Esophagus muscularis mucosa (tissue), 4 donors: ENCODE results near the gene PPP1CB. TPM values are rescaled to one million over a fixed set of nuclear protein-coding genes. Genes with fewer than 3 reads are reported as not detected.

Source experiments
- DNase-seq: peaks from one replicate; pipeline ENCODE4 v3.0.0-alpha.2; 2017; ENCODE audit errors: extremely low spot score
- H3K27ac ChIP-seq, 4 donors: fragments of 200-600 bp; sonication (generic); replicated peaks in 1 of 4; 1 replicate in 3 of 4; 2 replicates in 1 of 4; pipeline ENCODE4 v1.5.1; 2016 to 2019; ENCODE audit warnings: mild to moderate bottlenecking in 1 of 4
- H3K27me3 ChIP-seq, 4 donors: fragments of 200-600 bp; sonication (generic); one replicate each; pipeline versions ENCODE4 v1.5.1 to v1.6.0; 2016 to 2019
- H3K36me3 ChIP-seq, 4 donors: fragments of 200-600 bp; sonication (generic); one replicate each; pipeline ENCODE4 v1.5.1; 2016 to 2019
- H3K4me1 ChIP-seq, 4 donors: fragments of 200-600 bp; sonication (generic); one replicate each; pipeline ENCODE4 v1.5.1; 2016 to 2019
- H3K4me3 ChIP-seq, 4 donors: fragments of 200-600 bp; sonication (generic); 1 replicate in 2 of 4; 2 replicates in 2 of 4; pipeline ENCODE4 v1.5.1; 2016 to 2019; ENCODE audit warnings: mild to moderate bottlenecking in 4 of 4, moderate library complexity in 1 of 4
- H3K9me3 ChIP-seq, 4 donors: fragments of 200-600 bp; sonication (generic); 1 replicate in 3 of 4; 2 replicates in 1 of 4; pipeline ENCODE4 v1.5.1; 2016 to 2019
- EP300 ChIP-seq: sonication (generic); formaldehyde crosslinking; IDR thresholded peaks from one replicate; pipeline ENCODE4 v1.6.1; 2017; ENCODE audit warnings: antibody characterized with exemption
- POLR2A ChIP-seq: fragments of 450-650 bp; IDR thresholded peaks from one replicate; pipeline ENCODE4 v1.6.1; 2017; ENCODE audit warnings: antibody characterized with exemption, moderate library complexity, mild to moderate bottlenecking, low read depth
- POLR2AphosphoS5 ChIP-seq, 2 donors: sonication (generic); formaldehyde crosslinking; IDR thresholded peaks; one replicate each; pipeline ENCODE4 v1.6.1; 2017; ENCODE audit warnings: antibody characterized with exemption in 2 of 2
- WGBS: methylation state at CpG from one replicate; pipeline ENCODE4 v1.1.5; 2018; 5-methylcytosine and 5-hydroxymethylcytosine counted together
- intact Hi-C: fragments of 100-400 bp; cut with DNase I; formaldehyde crosslinking; loops from one replicate; pipeline ENCODE4 v1.15.1; 2023
- total RNA-seq, 4 donors: library from RNA; depleted of rRNA; stranded (reverse); fragments of >200 nt; gene quantifications; one replicate each; pipeline versions ENCODE4 v1.1.0 to v1.2.1, GENCODE V29; 2016
- TF ChIP-seq, protein P1 (sequence below), 3 experiments: fragments of 200-600 bp in 2 of 3; fragments of 450-650 bp in 1 of 3; sonication (generic) in 2 of 3; IDR thresholded peaks; one replicate each; pipeline ENCODE4 v1.5.1; 2017 to 2019; ENCODE audit warnings: antibody characterized with exemption in 3 of 3, mild to moderate bottlenecking in 2 of 3, moderate library complexity in 1 of 3

Gene PPP1CB
- total RNA-seq, 4 donors from 2014 or later: 658 to 1,191 (median 759) TPM

DNA sequence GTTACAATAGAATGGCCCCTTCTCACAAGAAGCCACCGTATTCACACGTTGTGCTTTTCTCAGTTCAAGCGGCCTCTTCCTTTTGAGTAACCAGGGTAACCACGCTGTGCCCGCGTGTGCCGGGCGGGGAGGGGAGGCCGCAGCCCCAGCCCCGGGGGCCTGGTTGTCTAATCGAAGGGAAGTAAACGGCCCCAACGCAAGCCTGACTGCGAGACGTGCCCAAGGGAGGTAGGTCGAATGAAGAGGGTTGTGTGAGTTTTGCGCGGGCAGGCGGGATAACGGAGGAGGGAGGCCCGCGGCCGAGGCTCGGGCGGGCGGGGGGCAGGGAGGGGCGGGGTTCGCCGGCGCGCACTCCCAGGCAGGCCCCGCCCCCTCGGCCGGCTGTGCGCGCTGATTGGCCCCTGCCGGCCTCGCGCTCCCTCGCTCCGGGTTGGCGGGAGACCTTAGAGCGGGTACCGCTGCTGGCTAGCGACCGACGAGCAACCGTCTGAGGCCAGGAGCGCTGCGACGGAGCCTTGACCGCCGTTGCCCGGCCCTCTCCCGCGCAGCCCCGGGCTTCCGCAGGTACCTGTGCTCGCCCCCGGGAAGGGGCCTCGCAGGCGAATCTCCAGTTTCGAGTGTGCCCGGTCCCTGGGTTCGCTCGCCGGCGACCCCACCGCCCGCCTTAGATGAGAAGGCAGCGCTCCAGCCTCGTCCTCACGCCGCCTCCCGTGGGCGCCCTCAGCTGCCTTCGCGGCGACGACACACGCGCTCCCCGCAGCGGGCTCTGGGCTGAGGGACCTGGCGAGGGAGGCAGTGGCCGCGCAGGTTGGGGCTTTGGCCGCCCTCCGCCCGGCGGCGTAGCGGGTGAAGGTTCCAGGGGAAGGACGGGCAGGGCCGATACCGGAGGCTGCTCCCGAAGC lies 59.0 kb downstream of the PPP1CB start, which contains the start of gene SPDYA:
Gene SPDYA (plus strand): TSS at position 451 of the 902 bp plus-strand sequence. CDS start 5,181 bp downstream, outside the sequence.
- intact Hi-C loops: loop anchor here (5.0 to 10.0 kb wide), 2 partner anchors 54 to 243 kb away; no protein-coding TSS in a partner anchor
- peak within 1 kb of the TSS; percentile 53 to 70 (median 66) for H3K27ac ChIP-seq

GRCh38 chr2:28818053-28818452 lies 66.4 kb downstream of the PPP1CB start:
- TF ChIP-seq, protein P1, sequence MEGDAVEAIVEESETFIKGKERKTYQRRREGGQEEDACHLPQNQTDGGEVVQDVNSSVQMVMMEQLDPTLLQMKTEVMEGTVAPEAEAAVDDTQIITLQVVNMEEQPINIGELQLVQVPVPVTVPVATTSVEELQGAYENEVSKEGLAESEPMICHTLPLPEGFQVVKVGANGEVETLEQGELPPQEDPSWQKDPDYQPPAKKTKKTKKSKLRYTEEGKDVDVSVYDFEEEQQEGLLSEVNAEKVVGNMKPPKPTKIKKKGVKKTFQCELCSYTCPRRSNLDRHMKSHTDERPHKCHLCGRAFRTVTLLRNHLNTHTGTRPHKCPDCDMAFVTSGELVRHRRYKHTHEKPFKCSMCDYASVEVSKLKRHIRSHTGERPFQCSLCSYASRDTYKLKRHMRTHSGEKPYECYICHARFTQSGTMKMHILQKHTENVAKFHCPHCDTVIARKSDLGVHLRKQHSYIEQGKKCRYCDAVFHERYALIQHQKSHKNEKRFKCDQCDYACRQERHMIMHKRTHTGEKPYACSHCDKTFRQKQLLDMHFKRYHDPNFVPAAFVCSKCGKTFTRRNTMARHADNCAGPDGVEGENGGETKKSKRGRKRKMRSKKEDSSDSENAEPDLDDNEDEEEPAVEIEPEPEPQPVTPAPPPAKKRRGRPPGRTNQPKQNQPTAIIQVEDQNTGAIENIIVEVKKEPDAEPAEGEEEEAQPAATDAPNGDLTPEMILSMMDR (IDR thresholded peaks at IDR 0.05): no peak
- TF ChIP-seq POLR2AphosphoS5 (IDR thresholded peaks at IDR 0.05) (no peak), EP300 (no peak), POLR2A (no peak)
- no peaks in the 10 kb centered on the region for H3K36me3 ChIP-seq
- DNase-seq: no peak
- intact Hi-C loops: loop anchor here (10.0 kb wide), 1 partner anchor 47 kb away; no protein-coding TSS in a partner anchor
- no peak overlapping the region for H3K4me3 ChIP-seq
- H3K27ac ChIP-seq: no peak overlapping the region
- H3K4me1 ChIP-seq: peaks cover 0 to 6% (median 2%) of the 10 kb centered on the region in 4 donors
- 91% methylated on average over 3 of the region's 3 CpGs for WGBS
- no peaks in the 10 kb centered on the region for H3K27me3 ChIP-seq
- no peaks in the 10 kb centered on the region for H3K9me3 ChIP-seq

More for the DNA sequence above, 59.0 kb downstream of the PPP1CB start, which contains the start of gene SPDYA:
- H3K4me1 ChIP-seq: peaks cover 19 to 25% (median 22%) of the 10 kb centered on the region in 4 donors
- 7% methylated on average over 8 of the region's 97 CpGs for WGBS
- peak; percentile 93 for DNase-seq
- H3K27me3 ChIP-seq: no peaks in the 10 kb centered on the region
- TF ChIP-seq POLR2AphosphoS5 (IDR thresholded peaks at IDR 0.05) (peak; percentile 34 to 68), POLR2A (no peak)
- TF ChIP-seq, protein P1 (IDR thresholded peaks at IDR 0.05): peak in 2 of 3 experiments; percentile 4 to 9
- H3K36me3 ChIP-seq: peaks cover 5 to 20% (median 14%) of the 10 kb centered on the region in 4 donors
- no peaks in the 10 kb centered on the region for H3K9me3 ChIP-seq
- H3K4me3 ChIP-seq: peak within 1 kb of the TSS; percentile 54 to 66 (median 56)

DNA sequence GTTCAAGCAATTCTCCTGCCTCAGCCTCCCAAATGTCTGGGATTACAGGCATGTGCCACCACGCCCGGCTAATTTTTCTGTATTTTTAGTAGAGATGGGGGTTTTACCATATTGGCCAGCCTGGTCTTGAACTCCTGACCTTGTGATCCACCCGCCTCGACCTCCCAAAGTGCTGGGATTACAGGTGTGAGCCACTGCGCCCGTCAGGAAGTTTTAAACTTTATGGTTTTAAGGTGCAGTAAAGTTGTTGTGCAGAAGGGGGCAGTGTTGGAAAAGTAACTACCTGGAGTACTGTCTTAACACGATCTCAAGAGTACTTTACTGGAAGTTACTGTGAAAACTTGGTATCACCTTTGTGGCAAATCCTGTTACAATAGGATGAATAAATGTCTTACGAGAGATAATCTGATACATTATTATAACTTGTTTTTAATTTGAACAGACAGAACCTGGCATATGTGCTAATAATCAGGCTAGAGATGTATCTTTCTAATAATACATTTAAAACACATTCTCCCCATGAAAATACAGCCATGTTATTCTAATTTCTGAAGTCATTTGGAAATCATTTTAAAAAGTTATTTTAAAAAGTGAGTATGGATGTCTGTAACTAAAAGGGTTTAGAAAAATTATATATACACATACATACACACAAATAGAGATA lies 69.8 kb downstream of the PPP1CB start:
- Histone ChIP-seq H3K9me3 (no peaks in the 10 kb centered on the region), H3K4me1 (peaks cover 0 to 6% (median 2%) of the 10 kb centered on the region in 4 donors), H3K4me3 (no peak overlapping the region), H3K27me3 (no peaks in the 10 kb centered on the region), H3K36me3 (no peaks in the 10 kb centered on the region), H3K27ac (no peak overlapping the region)
- WGBS: 11% methylated on average over 8 of the region's 8 CpGs
- DNase-seq: no peak
- intact Hi-C loops: loop anchor here (2.0 kb wide), 1 partner anchor 73 kb away; the partner anchor contains the start of gene WDR43
- TF ChIP-seq EP300: no peak
- TF ChIP-seq, protein P1 (IDR thresholded peaks at IDR 0.05): peak; percentile 63 to 73 (median 67)

DNA sequence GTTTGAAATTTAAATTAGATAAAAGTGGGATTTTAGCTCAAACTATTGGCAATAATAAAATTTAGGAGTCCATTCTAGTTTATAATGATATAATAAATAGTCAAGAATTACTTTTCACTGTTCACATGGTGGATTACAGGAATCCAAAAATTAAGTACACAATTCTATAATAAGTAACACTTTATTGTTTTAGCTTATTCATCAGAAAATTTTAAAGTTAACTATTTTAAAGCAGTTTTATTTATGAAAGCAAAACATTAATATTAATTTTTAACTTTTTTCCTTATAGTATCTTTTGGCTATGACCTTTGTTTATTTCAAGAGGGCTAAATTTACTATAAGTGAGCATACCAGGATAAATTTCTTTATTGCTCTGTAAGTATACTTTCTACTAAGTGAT lies 70.4 kb downstream of the PPP1CB start:
- DNase-seq: no peak
- intact Hi-C loops: no loop called here
- TF ChIP-seq POLR2A (no peak), POLR2AphosphoS5 (IDR thresholded peaks at IDR 0.05) (no peak), EP300 (no peak)
- TF ChIP-seq, protein P1 (IDR thresholded peaks at IDR 0.05): no peak
- H3K27me3 ChIP-seq: no peaks in the 10 kb centered on the region
- no peaks in the 10 kb centered on the region for H3K9me3 ChIP-seq
- H3K4me3 ChIP-seq: no peak overlapping the region
- no peaks in the 10 kb centered on the region for H3K36me3 ChIP-seq
- peaks cover 0 to 6% (median 2%) of the 10 kb centered on the region in 4 donors for H3K4me1 ChIP-seq
- H3K27ac ChIP-seq: no peak overlapping the region
